GM21360 (cell line): ENCODE measurements around the gene ENC1.

Experiments used
- ATAC-seq: cut with Tn5 transposase; IDR thresholded peaks from one replicate; pipeline ENCODE4 v1.9.1; 2021; ENCODE audit warnings: mild to moderate bottlenecking, moderate library complexity; ENCODE audit not compliant: unreplicated experiment

ENC1 gene

DNA sequence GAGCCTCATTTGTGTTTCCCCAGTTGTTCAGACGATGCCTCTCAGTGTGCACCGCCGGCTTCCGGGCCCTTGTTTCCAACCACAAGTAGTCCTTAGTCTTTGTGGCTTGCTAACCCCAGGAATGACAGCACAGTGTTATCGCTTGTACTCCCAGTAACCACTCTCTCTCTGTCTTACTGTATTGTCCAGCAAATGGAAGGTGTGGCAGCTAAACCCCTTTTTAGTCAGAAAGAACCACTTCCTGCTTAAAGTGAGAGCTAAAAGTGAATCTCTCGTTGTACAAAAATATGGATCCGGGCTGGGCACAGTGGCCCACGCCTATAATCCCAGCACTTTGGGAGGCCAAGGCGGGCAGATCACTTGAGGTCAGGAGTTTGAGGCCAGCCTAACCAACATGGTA is 61.3 kb downstream of the ENC1 start:
- ATAC-seq, result peak; percentile 75

DNA sequence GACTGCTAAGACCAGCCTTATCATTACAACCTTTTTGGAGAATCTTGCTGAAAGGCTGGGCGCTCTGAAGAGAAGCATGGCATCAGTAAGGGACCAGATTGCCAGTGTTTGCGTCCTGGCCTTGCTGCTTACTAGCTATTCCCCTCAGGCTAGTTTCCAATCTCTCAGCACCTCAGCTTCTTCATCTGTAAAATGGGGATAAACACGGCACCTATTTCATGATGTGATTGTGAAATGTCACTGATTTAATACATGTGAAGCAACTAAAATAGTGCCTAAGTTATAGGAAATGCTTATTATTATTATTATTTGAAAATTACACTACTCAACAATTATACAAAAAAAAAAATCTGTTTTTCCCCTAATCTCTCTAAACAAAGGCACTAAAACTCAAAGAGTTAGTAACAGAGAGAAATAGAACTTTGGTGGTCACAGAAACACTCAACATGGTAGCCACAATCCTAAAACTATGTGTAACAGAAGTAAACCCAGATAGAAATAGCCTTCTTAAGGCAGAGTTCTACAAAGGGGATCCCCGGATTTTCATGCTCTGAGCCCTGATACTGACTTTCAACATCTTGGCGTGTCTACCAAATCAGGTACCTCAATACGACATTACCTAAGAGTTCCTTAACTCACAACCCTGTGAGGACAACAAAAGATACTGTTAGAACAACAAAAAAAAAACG is 62.0 kb downstream of the ENC1 start:
- ATAC-seq, result peak; percentile 45
